Measurements from ENCODE around the gene ABR. TPM values are rescaled to one million over a fixed set of nuclear protein-coding genes. Genes with fewer than 3 reads are reported as not detected.

ABR gene
- total and polyA plus RNA-seq, 9 donors, result 25.0 to 94.6 (median 60.2) TPM

- DNase-seq, result no peak
- H3K27me3 ChIP-seq, result no peaks in the 10 kb centered on the region
- H3K27ac ChIP-seq, result no peak overlapping the region
- TF ChIP-seq POLR2A (IDR thresholded peaks at IDR 0.05) (no peak), CTCF (IDR thresholded peaks at IDR 0.05) (no peak), EP300 (IDR thresholded peaks at IDR 0.05) (no peak)
- H3K4me3 ChIP-seq, result no peak overlapping the region
- no peaks in the 10 kb centered on the region for H3K36me3 ChIP-seq
- WGBS, 3 donors, result 83 to 91% (median 86%) methylated on average over 14 of the region's 14 CpGs
- H3K9me3 ChIP-seq, result no peaks in the 10 kb centered on the region
- no peaks in the 10 kb centered on the region for H3K4me1 ChIP-seq (ENCODE audit: insufficient read depth)
- intact Hi-C loops (cut with DNase I), result no loop called here
Measured at GRCh38 chr17:1091900-1092299, 87.9 kb downstream of the ABR start.

- intact Hi-C loops (cut with DNase I), result no loop called here
- no peaks in the 10 kb centered on the region for H3K27me3 ChIP-seq
- DNase-seq, result no peak
- no peaks in the 10 kb centered on the region for H3K4me1 ChIP-seq (ENCODE audit: insufficient read depth)
- WGBS, 3 donors, result 80 to 82% (median 81%) methylated on average over 8 of the region's 8 CpGs
- H3K9me3 ChIP-seq, result no peaks in the 10 kb centered on the region
- no peak overlapping the region for H3K27ac ChIP-seq
- H3K36me3 ChIP-seq, result no peaks in the 10 kb centered on the region
- no peak for TF ChIP-seq POLR2A (IDR thresholded peaks at IDR 0.05)
- TF ChIP-seq EP300 (IDR thresholded peaks at IDR 0.05), result no peak
- no peak for TF ChIP-seq CTCF (IDR thresholded peaks at IDR 0.05)
- H3K4me3 ChIP-seq, result no peak overlapping the region
Measured at GRCh38 chr17:1091190-1091534, 88.6 kb downstream of the ABR start.

- Histone ChIP-seq H3K9me3 (no peaks in the 10 kb centered on the region), H3K4me3 (no peak overlapping the region), H3K27me3 (no peaks in the 10 kb centered on the region), H3K27ac (no peak overlapping the region), H3K4me1 (ENCODE audit: insufficient read depth) (no peaks in the 10 kb centered on the region), H3K36me3 (no peaks in the 10 kb centered on the region)
- 80 to 82% (median 81%) methylated on average over 19 of the region's 19 CpGs for WGBS, 3 donors
- intact Hi-C loops (cut with DNase I), result no loop called here
- no peak for DNase-seq
- no peak for TF ChIP-seq EP300 (IDR thresholded peaks at IDR 0.05)
- TF ChIP-seq CTCF (IDR thresholded peaks at IDR 0.05), result no peak
- no peak for TF ChIP-seq POLR2A (IDR thresholded peaks at IDR 0.05)
Measured at GRCh38 chr17:1090465-1091189, 89.2 kb downstream of the ABR start.

- no peak overlapping the region for H3K4me3 ChIP-seq
- H3K9me3 ChIP-seq, result no peaks in the 10 kb centered on the region
- TF ChIP-seq POLR2A (IDR thresholded peaks at IDR 0.05), result no peak
- TF ChIP-seq EP300 (IDR thresholded peaks at IDR 0.05), result no peak
- TF ChIP-seq CTCF (IDR thresholded peaks at IDR 0.05), result no peak
- 48 to 56% (median 55%) methylated on average over 13 of the region's 13 CpGs for WGBS, 3 donors
- no peaks in the 10 kb centered on the region for H3K27me3 ChIP-seq
- DNase-seq, result peak in 2 of 5 donors; percentile 40 to 63
- no peak overlapping the region for H3K27ac ChIP-seq
- intact Hi-C loops (cut with DNase I), result no loop called here
- no peaks in the 10 kb centered on the region for H3K36me3 ChIP-seq
- no peaks in the 10 kb centered on the region for H3K4me1 ChIP-seq (ENCODE audit: insufficient read depth)
Measured at GRCh38 chr17:1089915-1090314, 89.9 kb downstream of the ABR start.
